Activated CD4-positive, CD25-positive, alpha-beta regulatory T cell treated with anti-CD3 and anti-CD28 coated beads, Interleukin-2, amount 50 U/mL, for 16 hours (primary cell): Measurements from ENCODE around the gene CARD6.
"Not testable (repeated sequence)": the region's sequence is repeated elsewhere in the genome, so short reads cannot be mapped to it uniquely, and the experiment has no call there.

Experiments used
- DNase-seq: peaks from one replicate; pipeline ENCODE4 v3.0.0-alpha.2; 2020; ENCODE audit warnings: low read depth, low spot score

The CARD6 gene

GRCh38 chr5:40841068-40841805 is at the start of gene CARD6:
Gene CARD6 (plus strand): TSS chr5:40841367. CDS start chr5:40841383, 16 bp downstream.
- DNase-seq: no peak

GRCh38 chr5:40791715-40792139 is 49.4 kb upstream of the CARD6 start:
- DNase-seq: no peak

GRCh38 chr5:40792691-40793090 is 48.5 kb upstream of the CARD6 start:
- DNase-seq: not testable (repeated sequence)

GRCh38 chr5:40794340-40794739 is 46.8 kb upstream of the CARD6 start:
- not testable (repeated sequence) for DNase-seq

GRCh38 chr5:40794877-40795276 is 46.3 kb upstream of the CARD6 start:
- DNase-seq: not testable (repeated sequence)

GRCh38 chr5:40796487-40796889 is 44.7 kb upstream of the CARD6 start:
- no peak for DNase-seq

GRCh38 chr5:40797273-40798011 is 43.7 kb upstream of the CARD6 start:
- peak; percentile 37 for DNase-seq

GRCh38 chr5:40798012-40798800 is 43.0 kb upstream of the CARD6 start, which contains the start of gene PRKAA1:
Gene PRKAA1 (minus strand): TSS chr5:40798374. CDS start chr5:40798189, 185 bp downstream.
- DNase-seq: peak; percentile 75

GRCh38 chr5:40798801-40799210 is 42.4 kb upstream of the CARD6 start:
- no peak for DNase-seq

- DNase-seq: no peak
Measured at GRCh38 chr5:40799258-40799657, 41.9 kb upstream of the CARD6 start.

GRCh38 chr5:40801771-40802562 is 39.2 kb upstream of the CARD6 start:
- DNase-seq: no peak

GRCh38 chr5:40812125-40812524 is 29.0 kb upstream of the CARD6 start:
- no peak for DNase-seq

- DNase-seq: no peak
Measured at GRCh38 chr5:40813698-40814281, 27.4 kb upstream of the CARD6 start.

GRCh38 chr5:40823459-40823858 is 17.7 kb upstream of the CARD6 start:
- no peak for DNase-seq

- not testable (repeated sequence) for DNase-seq
Measured at GRCh38 chr5:40825461-40826043, 15.6 kb upstream of the CARD6 start.

- DNase-seq: no peak
Measured at GRCh38 chr5:40826489-40827187, 14.5 kb upstream of the CARD6 start.

GRCh38 chr5:40827188-40827977 is 13.8 kb upstream of the CARD6 start:
- no peak for DNase-seq

- DNase-seq: no peak
Measured at GRCh38 chr5:40828021-40828631, 13.0 kb upstream of the CARD6 start.
